ENCODE results near the gene KRT36.

Gene KRT36

GRCh38 chr17:41483991-41484826, 5.5 kb downstream of the KRT36 start:
- H3K4me3 ChIP-seq (ENCODE audit: severe bottlenecking), result no peak overlapping the region
- H3K27me3 ChIP-seq (ENCODE audit: insufficient read depth, poor library complexity, severe bottlenecking), result no peaks in the 10 kb centered on the region
- no peak for TF ChIP-seq CTCF (IDR thresholded peaks at IDR 0.05; ENCODE audit: poor library complexity, severe bottlenecking)
- ATAC-seq (ENCODE audit: low read depth) (no peak), DNase-seq (ENCODE audit: low spot score) (no peak)
- no peak overlapping the region for H3K27ac ChIP-seq (ENCODE audit: poor library complexity, severe bottlenecking)
- no peaks in the 10 kb centered on the region for H3K36me3 ChIP-seq (ENCODE audit: low read depth)
- no peaks in the 10 kb centered on the region for H3K9me3 ChIP-seq (ENCODE audit: severe bottlenecking)
- no peaks in the 10 kb centered on the region for H3K4me1 ChIP-seq (ENCODE audit: insufficient read depth, poor library complexity, severe bottlenecking)

GRCh38 chr17:41483531-41483930, 6.2 kb downstream of the KRT36 start:
- Histone ChIP-seq H3K9me3 (ENCODE audit: severe bottlenecking) (no peaks in the 10 kb centered on the region), H3K4me3 (ENCODE audit: severe bottlenecking) (no peak overlapping the region), H3K27me3 (ENCODE audit: insufficient read depth, poor library complexity, severe bottlenecking) (no peaks in the 10 kb centered on the region), H3K4me1 (ENCODE audit: insufficient read depth, poor library complexity, severe bottlenecking) (no peaks in the 10 kb centered on the region), H3K27ac (ENCODE audit: poor library complexity, severe bottlenecking) (no peak overlapping the region), H3K36me3 (ENCODE audit: low read depth) (no peaks in the 10 kb centered on the region)
- TF ChIP-seq CTCF (IDR thresholded peaks at IDR 0.05; ENCODE audit: poor library complexity, severe bottlenecking), result no peak
- DNase-seq (ENCODE audit: low spot score) (no peak), ATAC-seq (ENCODE audit: low read depth) (no peak)

GRCh38 chr17:41481036-41481435, 8.7 kb downstream of the KRT36 start, which contains the start of gene KRT35:
KRT35 (minus strand) TSS chr17:41481151; CDS start chr17:41481097, 54 bp downstream.
- Histone ChIP-seq H3K9me3 (ENCODE audit: severe bottlenecking) (no peaks in the 10 kb centered on the region), H3K4me1 (ENCODE audit: insufficient read depth, poor library complexity, severe bottlenecking) (no peaks in the 10 kb centered on the region), H3K4me3 (ENCODE audit: severe bottlenecking) (no peak within 1 kb of the TSS), H3K27ac (ENCODE audit: poor library complexity, severe bottlenecking) (no peak within 1 kb of the TSS), H3K27me3 (ENCODE audit: insufficient read depth, poor library complexity, severe bottlenecking) (no peaks in the 10 kb centered on the region), H3K36me3 (ENCODE audit: low read depth) (no peaks in the 10 kb centered on the region)
- ATAC-seq (ENCODE audit: low read depth) (no peak), DNase-seq (ENCODE audit: low spot score) (no peak)
- no peak for TF ChIP-seq CTCF (IDR thresholded peaks at IDR 0.05; ENCODE audit: poor library complexity, severe bottlenecking)

GRCh38 chr17:41480581-41480980, 9.1 kb downstream of the KRT36 start:
- ATAC-seq (ENCODE audit: low read depth) (no peak), DNase-seq (ENCODE audit: low spot score) (no peak)
- no peaks in the 10 kb centered on the region for H3K4me1 ChIP-seq (ENCODE audit: insufficient read depth, poor library complexity, severe bottlenecking)
- H3K27me3 ChIP-seq (ENCODE audit: insufficient read depth, poor library complexity, severe bottlenecking), result no peaks in the 10 kb centered on the region
- no peaks in the 10 kb centered on the region for H3K36me3 ChIP-seq (ENCODE audit: low read depth)
- no peak overlapping the region for H3K27ac ChIP-seq (ENCODE audit: poor library complexity, severe bottlenecking)
- TF ChIP-seq CTCF (IDR thresholded peaks at IDR 0.05; ENCODE audit: poor library complexity, severe bottlenecking), result no peak
- no peak overlapping the region for H3K4me3 ChIP-seq (ENCODE audit: severe bottlenecking)
- no peaks in the 10 kb centered on the region for H3K9me3 ChIP-seq (ENCODE audit: severe bottlenecking)

- TF ChIP-seq CTCF (IDR thresholded peaks at IDR 0.05; ENCODE audit: poor library complexity, severe bottlenecking), result no peak
- Histone ChIP-seq H3K36me3 (ENCODE audit: low read depth) (no peaks in the 10 kb centered on the region), H3K4me3 (ENCODE audit: severe bottlenecking) (no peak overlapping the region), H3K9me3 (ENCODE audit: severe bottlenecking) (no peaks in the 10 kb centered on the region), H3K27ac (ENCODE audit: poor library complexity, severe bottlenecking) (no peak overlapping the region), H3K27me3 (ENCODE audit: insufficient read depth, poor library complexity, severe bottlenecking) (no peaks in the 10 kb centered on the region), H3K4me1 (ENCODE audit: insufficient read depth, poor library complexity, severe bottlenecking) (no peaks in the 10 kb centered on the region)
- ATAC-seq (ENCODE audit: low read depth), result no peak
- DNase-seq (ENCODE audit: low spot score), result no peak
Measured at GRCh38 chr17:41480136-41480535, 9.6 kb downstream of the KRT36 start.
